Endothelial cell of umbilical vein (primary cell): ENCODE data around the gene PIGO. TPM values are rescaled to one million over a fixed set of nuclear protein-coding genes. Genes with fewer than 3 reads are reported as not detected.

Source experiments
- BruUV-seq: library from RNA; stranded (reverse); fragments of 400-500 nt; replicated peaks from 2 replicates; lab custom pipeline; 2021; lab: Mats Ljungman, UMichigan
- CTCF ChIA-PET: fragments of 300-600, 350-600 bp; sonication (Branson Sonifier 250); formaldehyde crosslinking; loops from one replicate; lab custom pipeline; 2021; ENCODE audit warnings: antibody characterized with exemption, inconsistent platforms; lab: Charles Lee
- POLR2A ChIA-PET: fragments of 300-600, 350-600 bp; sonication (Branson Sonifier 250); formaldehyde crosslinking; loops from one replicate; lab custom pipeline; 2021; ENCODE audit warnings: antibody characterized with exemption, inconsistent platforms; lab: Charles Lee
- DNase-seq: peaks from one replicate; pipeline ENCODE4 v3.0.0-alpha.2; 2011; ENCODE audit warnings: low read depth, low spot score
- FAIRE-seq: peaks from 2 replicates; lab custom pipeline; 2011; peaks lifted over from hg19 to GRCh38; lab: Jason Lieb, UNC
- H2AFZ ChIP-seq: 2 replicates; pipeline ENCODE4 v1.6.0; 2012; ENCODE audit warnings: low read depth, low read length, control low read depth, inconsistent platforms
- H3K27ac ChIP-seq: 2 replicates; pipeline ENCODE4 v1.5.1; 2011; ENCODE audit warnings: low read depth, mild to moderate bottlenecking, control low read depth, low read length, moderate library complexity; ENCODE audit not compliant: insufficient read depth
- H3K27me3 ChIP-seq, 2 experiments: 2 replicates each; pipeline versions ENCODE4 v1.6.0 to v1.6.1; 2011; ENCODE audit warnings: low read length in 2 of 2, mixed read lengths in 1 of 2; ENCODE audit not compliant: control insufficient read depth in 2 of 2, insufficient read depth in 2 of 2
- H3K36me3 ChIP-seq, 2 experiments: 2 replicates in 1 of 2; 3 replicates in 1 of 2; pipeline ENCODE4 v1.5.1; 2011; ENCODE audit warnings: low read length in 2 of 2, mild to moderate bottlenecking in 1 of 2, moderate library complexity in 1 of 2; ENCODE audit not compliant: control insufficient read depth in 2 of 2, insufficient read depth in 2 of 2; ENCODE audit errors: extremely low read depth in 1 of 2
- H3K4me1 ChIP-seq: 3 replicates; pipeline ENCODE4 v1.5.1; 2011; ENCODE audit warnings: mild to moderate bottlenecking, low read length; ENCODE audit not compliant: control insufficient read depth, insufficient read depth; ENCODE audit errors: extremely low read depth
- H3K4me2 ChIP-seq: 2 replicates; pipeline ENCODE4 v1.6.1; 2011; ENCODE audit warnings: low read length, control low read depth, mixed read lengths; ENCODE audit not compliant: insufficient read depth
- H3K4me3 ChIP-seq, 3 experiments: fragments of 200-600 bp in 1 of 3; sonication (generic), shearing (Covaris generic) in 1 of 3; replicated peaks in 1 of 3; 2 replicates each; pipeline ENCODE4 v1.5.1; 2011 to 2016; ENCODE audit warnings: control low read depth in 3 of 3, low read length in 3 of 3, mild to moderate bottlenecking in 2 of 3, inconsistent platforms in 1 of 3, low read depth in 1 of 3, moderate library complexity in 1 of 3; ENCODE audit not compliant: insufficient read depth in 1 of 3
- H3K79me2 ChIP-seq: 2 replicates; pipeline ENCODE4 v1.6.0; 2012; ENCODE audit warnings: low read length, inconsistent platforms; ENCODE audit not compliant: control insufficient read depth, insufficient read depth
- H3K9ac ChIP-seq: replicated peaks from 2 replicates; pipeline ENCODE3; 2011; ENCODE audit warnings: low read length, control low read depth; ENCODE audit not compliant: insufficient read depth; ENCODE audit errors: extremely low read depth
- H3K9me1 ChIP-seq: replicated peaks from 3 replicates; pipeline ENCODE4 v1.6.0; 2011; ENCODE audit warnings: mild to moderate bottlenecking, low read length; ENCODE audit not compliant: control insufficient read depth, insufficient read depth; ENCODE audit errors: extremely low read depth
- H3K9me3 ChIP-seq: replicated peaks from 2 replicates; pipeline ENCODE4 v1.5.1; 2012; ENCODE audit warnings: low read length, inconsistent platforms; ENCODE audit not compliant: control insufficient read depth, insufficient read depth
- H4K20me1 ChIP-seq: replicated peaks from 2 replicates; pipeline ENCODE3; 2011; ENCODE audit warnings: mild to moderate bottlenecking, low read length; ENCODE audit not compliant: control insufficient read depth, insufficient read depth; ENCODE audit errors: extremely low read depth
- FOS ChIP-seq: IDR thresholded peaks from 2 replicates; pipeline ENCODE4 v1.6.1; 2011; ENCODE audit warnings: mild to moderate bottlenecking, low read length, moderate library complexity, borderline replicate concordance; ENCODE audit not compliant: insufficient read depth
- MYC ChIP-seq: IDR thresholded peaks from one replicate; pipeline ENCODE4 v1.6.1; 2011; ENCODE audit warnings: mild to moderate bottlenecking, low read depth, low read length
- POLR2A ChIP-seq: IDR thresholded peaks from 2 replicates; pipeline ENCODE4 v1.6.1; 2012; ENCODE audit warnings: low read depth, mild to moderate bottlenecking, control low read depth, low read length
- POLR2AphosphoS5 ChIP-seq: IDR thresholded peaks from 2 replicates; pipeline ENCODE4 v1.6.1; 2012; ENCODE audit warnings: low read depth, mild to moderate bottlenecking, control low read depth, low read length, moderate library complexity; ENCODE audit not compliant: insufficient read depth
- dilution Hi-C: fragments of 300-500 bp; cut with MboI; formaldehyde crosslinking; loops from one replicate; pipeline ENCODE4 v1.15.0; 2019; ENCODE audit warnings: low sequenced_read_pairs; ENCODE audit not compliant: extremely low pct_ligation_motif_present
- intact Hi-C: fragments of 100-400 bp; cut with micrococcal nuclease; formaldehyde crosslinking; loops from one replicate; pipeline ENCODE4 v1.10.0; 2022
- polyA plus RNA-seq, 4 experiments: library from polyadenylated mRNA; depleted of rRNA in 3 of 4; stranded (reverse) in 3 of 4; unstranded in 1 of 4; fragments of >200 nt; gene quantifications; 2 replicates each; pipeline versions ENCODE4 v1.2.1 to v1.2.3, GENCODE V29; 2011 to 2012; ENCODE audit warnings: missing spikeins in 1 of 4
- total RNA-seq: library from RNA; stranded (reverse); gene quantifications from 2 replicates; pipeline ENCODE4 v1.2.3, GENCODE V29; 2021
- TF ChIP-seq, protein P1 (sequence below), 2 donors: IDR thresholded peaks; 1 replicate in 1 of 2; 2 replicates in 1 of 2; pipeline ENCODE4 v1.5.1; 2011; ENCODE audit warnings: low read length in 2 of 2, mild to moderate bottlenecking in 2 of 2, moderate library complexity in 2 of 2, control low read depth in 1 of 2, inconsistent platforms in 1 of 2, low read depth in 1 of 2; ENCODE audit not compliant: insufficient read depth in 1 of 2; ENCODE audit errors: extremely low read depth in 1 of 2
- TF ChIP-seq, protein P2 (sequence below): IDR thresholded peaks from 2 replicates; pipeline ENCODE4 v1.6.1; 2011; ENCODE audit not compliant: insufficient read depth, insufficient read length

Gene PIGO
- total and polyA plus RNA-seq, 2 donors (not counting 3 experiments of a cell fraction or from before 2014, with no cell fraction given), result 23.5 to 27.3 TPM

DNA sequence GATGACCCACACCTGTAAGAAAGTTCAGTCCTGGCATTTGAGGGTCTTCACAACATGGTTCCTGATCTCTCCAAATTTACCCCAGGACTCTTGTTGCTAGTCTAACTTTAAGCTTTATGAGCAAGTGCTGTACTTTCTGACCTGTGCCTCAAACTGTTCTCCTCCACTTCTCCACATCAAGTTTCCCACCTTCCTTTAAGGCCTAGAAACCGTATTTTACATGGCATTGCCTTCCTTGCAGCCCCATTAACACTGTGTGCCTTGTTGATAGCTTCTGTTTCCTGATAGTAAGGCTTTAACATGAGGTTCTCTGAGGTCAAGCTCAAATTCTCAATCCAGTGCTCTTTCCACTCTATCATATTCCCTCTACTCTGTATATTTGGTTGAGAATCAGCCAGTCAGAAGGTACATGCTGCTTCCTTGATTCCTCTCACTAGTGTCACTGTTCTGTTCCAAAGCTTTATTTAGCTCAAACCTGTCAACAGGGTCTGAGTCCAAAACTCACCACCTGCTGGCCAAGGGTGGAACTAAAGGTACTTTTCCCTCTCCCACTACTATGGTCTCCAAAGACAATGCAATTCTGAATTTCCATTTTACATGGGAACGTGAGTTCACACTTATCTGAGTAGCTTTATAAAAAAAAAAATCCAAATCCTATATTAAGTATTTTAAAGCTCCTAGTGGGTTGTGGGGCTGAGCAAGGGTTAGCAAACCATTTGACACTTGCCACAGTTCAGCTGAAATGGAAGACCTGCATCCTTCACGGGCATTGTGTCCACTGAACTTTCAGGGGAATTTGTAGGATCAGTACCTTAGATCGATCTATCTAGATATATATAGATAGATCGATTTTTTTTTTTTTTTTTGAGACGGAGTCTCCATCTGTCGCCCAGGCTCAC lies 45.1 kb downstream of the PIGO start:
- Histone ChIP-seq H3K4me1 (no peaks in the 10 kb centered on the region), H3K27ac (no peak overlapping the region), H4K20me1 (no peaks in the 10 kb centered on the region), H3K9ac (no peak overlapping the region), H3K36me3 (peaks cover 4 to 7% of the 10 kb centered on the region in 2 experiments), H3K4me3 (no peak overlapping the region), H2AFZ (no peak overlapping the region), H3K9me1 (no peaks in the 10 kb centered on the region), H3K9me3 (no peaks in the 10 kb centered on the region), H3K4me2 (no peak overlapping the region), H3K79me2 (no peaks in the 10 kb centered on the region), H3K27me3 (no peaks in the 10 kb centered on the region)
- POLR2A ChIA-PET, result interaction anchor here (0.8 to 0.9 kb wide), 2 partner anchors 53 to 152 kb away, joined by 3 read pairs; no protein-coding TSS in a partner anchor
- FAIRE-seq (peak; percentile 83), DNase-seq (peak; percentile 56)
- dilution Hi-C loops, result no loop called here
- intact Hi-C loops, result loop anchor here (1.0 kb wide), 1 partner anchor 152 kb away; no protein-coding TSS in a partner anchor
- TF ChIP-seq POLR2A (no peak), MYC (no peak), POLR2AphosphoS5 (peak; percentile 4), FOS (no peak)
- TF ChIP-seq, protein P1, sequence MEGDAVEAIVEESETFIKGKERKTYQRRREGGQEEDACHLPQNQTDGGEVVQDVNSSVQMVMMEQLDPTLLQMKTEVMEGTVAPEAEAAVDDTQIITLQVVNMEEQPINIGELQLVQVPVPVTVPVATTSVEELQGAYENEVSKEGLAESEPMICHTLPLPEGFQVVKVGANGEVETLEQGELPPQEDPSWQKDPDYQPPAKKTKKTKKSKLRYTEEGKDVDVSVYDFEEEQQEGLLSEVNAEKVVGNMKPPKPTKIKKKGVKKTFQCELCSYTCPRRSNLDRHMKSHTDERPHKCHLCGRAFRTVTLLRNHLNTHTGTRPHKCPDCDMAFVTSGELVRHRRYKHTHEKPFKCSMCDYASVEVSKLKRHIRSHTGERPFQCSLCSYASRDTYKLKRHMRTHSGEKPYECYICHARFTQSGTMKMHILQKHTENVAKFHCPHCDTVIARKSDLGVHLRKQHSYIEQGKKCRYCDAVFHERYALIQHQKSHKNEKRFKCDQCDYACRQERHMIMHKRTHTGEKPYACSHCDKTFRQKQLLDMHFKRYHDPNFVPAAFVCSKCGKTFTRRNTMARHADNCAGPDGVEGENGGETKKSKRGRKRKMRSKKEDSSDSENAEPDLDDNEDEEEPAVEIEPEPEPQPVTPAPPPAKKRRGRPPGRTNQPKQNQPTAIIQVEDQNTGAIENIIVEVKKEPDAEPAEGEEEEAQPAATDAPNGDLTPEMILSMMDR (IDR thresholded peaks at IDR 0.05; ENCODE audit: extremely low read depth in 1 of 2, insufficient read depth in 1 of 2, low read depth in 1 of 2, low read length in 2 of 2), result peak; percentile 59 to 65
- TF ChIP-seq, protein P2, sequence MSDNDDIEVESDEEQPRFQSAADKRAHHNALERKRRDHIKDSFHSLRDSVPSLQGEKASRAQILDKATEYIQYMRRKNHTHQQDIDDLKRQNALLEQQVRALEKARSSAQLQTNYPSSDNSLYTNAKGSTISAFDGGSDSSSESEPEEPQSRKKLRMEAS, result no peak
- BruUV-seq, result no TSS peak
- CTCF ChIA-PET, result interaction anchor here (0.8 to 6.9 kb wide), 34 partner anchors 10 to 552 kb away, joined by 3 to 258 read pairs (median 7); partner anchors contain the start of genes DNAJB5, FANCG, PIGO and VCP
